T-helper 1 cell (primary cell): ENCODE results near the gene GRIPAP1.
A peak's percentile ranks its signal among the peaks of the same experiment; 100 is the strongest.
"Not testable (repeated sequence)": the region's sequence is repeated elsewhere in the genome, so short reads cannot be mapped to it uniquely, and the experiment has no call there.

ENCODE experiments used
- DNase-seq, 5 donors: peaks; one replicate each; pipeline ENCODE4 v3.0.0-alpha.2; 2012 to 2020

GRIPAP1 gene

DNA sequence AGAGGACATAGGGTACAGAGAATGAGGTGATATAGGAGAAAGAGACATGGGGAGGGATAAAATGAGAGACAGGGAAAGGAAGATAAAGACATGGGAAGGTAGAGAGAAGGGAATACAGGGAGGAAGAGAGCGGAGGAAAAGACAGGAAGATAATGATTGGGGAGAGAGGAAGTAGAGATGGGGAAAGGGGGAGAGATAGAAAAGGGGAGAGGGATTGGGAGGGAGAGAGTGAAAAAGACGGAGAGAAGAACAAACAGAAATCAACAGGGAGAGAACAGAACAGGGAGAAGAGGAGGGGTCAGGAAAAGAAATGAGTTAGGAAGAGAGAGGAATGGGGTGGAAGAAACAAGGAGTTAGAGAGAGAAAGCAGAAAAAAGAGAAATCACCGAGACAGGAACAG is 4.6 kb downstream of the GRIPAP1 start:
- no peak for DNase-seq

DNA sequence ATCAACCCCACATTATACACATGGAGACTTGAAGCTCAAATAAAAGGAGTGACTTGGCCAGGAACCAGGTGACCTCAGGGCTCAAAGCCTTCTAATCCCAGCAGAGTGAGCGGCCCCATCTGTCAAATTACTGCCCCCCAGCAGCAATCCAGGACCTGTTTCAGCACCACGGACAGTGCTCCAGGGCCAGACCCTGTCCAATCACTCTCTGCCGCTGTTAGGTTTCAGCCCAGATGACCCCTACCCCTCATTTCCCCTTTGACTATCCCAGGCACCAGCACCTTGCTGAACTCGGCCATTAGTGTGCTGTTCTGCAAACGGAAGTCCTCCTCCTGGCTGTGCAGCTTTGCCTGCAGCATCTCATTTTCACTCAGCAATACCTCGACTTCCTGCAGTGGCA is 5.1 kb downstream of the GRIPAP1 start:
- no peak for DNase-seq

DNA sequence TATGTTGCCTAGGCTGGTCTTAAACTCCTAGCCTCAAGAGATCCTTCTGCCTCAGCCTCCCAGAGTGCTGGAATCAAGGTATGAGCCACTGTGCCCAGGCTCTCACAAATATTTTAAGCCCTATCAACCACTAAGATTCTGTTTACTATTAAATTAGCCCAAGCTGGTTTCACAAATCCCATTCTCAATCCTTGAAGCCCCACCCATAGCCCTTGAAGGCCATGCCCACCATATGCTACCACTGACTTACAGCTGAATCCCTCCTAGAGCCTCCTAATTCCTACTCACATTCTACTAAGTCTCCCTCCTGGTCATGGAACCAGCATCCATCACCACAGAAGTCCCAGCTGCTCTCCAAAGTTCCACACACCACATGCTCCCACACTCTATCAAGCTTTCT is 9.7 kb downstream of the GRIPAP1 start:
- no peak for DNase-seq

DNA sequence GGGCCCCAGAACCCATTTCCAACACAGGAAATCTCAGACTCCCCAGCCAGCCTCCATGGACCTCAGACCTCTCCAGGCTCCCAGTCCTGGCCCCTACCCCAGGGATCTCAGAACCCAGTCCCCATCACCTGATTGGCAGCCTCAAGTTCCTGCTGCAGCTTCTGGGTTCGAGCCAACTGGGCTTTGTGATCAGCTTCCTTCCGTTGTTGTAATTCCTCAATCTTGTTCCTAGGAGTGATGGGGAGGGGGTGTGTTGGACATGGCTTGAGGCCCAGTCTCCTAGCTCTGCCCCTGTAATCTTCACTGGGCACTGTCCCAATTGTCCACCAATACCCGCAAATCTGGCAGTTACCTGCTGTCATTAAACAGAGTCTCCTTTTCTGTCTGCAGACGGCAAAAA is 12.6 kb downstream of the GRIPAP1 start:
- DNase-seq, result no peak

DNA sequence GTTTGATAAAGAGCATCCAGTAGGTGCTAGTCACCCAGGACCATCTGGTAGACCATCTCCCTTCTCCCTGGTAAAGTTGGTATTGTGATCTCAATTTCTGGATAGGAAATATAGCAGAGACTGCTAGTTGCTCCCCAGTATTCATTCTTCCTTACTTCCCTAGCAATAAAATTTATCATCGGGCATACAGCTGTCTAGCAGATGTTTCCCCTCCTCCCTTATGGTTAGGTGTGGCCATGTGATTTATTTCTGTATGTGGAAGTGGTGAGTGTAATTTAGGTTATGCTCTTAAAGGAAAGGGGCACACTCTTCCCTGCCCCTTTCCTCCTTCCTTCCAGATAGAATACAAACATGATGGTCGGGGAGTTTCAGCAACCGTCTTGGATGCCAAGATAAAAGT is 18.2 kb downstream of the GRIPAP1 start:
- no peak for DNase-seq

DNA sequence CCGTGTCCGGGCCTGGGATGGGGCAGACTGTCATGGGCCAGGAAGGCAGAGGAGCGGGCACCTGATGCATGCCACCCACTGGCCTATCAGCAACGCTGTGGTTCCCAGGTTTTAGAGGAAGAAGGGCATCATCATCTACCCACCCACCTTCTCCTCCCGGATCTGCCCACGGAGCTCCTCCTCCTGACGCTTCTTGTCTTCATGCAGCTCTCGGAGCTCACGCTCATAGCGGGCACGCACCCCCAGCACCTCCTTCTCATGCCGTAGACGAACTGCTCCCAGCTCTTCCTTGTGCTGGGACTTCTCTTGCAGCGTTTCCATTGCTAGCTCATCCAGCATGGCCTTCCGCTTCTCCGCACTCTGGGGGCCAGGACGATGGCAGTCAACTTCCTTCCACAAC is 19.0 kb downstream of the GRIPAP1 start:
- no peak for DNase-seq

DNA sequence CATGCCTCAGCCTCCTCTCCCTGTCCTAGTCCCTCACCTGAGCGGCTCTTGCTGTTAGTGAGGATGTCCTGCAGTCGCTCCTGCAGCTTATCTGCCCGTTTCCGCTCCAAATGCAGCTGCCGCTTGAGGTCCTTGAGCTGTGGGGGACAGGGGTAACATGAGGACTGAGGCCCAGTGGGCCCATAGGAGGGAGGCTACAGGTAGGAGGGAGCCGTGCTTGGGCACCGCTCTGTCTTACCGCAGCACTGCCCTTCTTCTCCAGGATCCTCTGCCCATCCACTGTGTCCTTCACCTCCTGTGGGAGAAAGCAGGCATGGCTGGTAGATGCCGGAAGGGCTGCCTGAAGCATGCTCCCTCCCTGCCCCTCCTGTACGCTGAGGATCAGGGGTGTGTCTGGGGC is 20.9 kb downstream of the GRIPAP1 start:
- DNase-seq, result no peak

- not testable (repeated sequence) for DNase-seq
These were observed 21.7 kb downstream of the GRIPAP1 start for GRCh38 chrX:48980341-48980740.

DNA sequence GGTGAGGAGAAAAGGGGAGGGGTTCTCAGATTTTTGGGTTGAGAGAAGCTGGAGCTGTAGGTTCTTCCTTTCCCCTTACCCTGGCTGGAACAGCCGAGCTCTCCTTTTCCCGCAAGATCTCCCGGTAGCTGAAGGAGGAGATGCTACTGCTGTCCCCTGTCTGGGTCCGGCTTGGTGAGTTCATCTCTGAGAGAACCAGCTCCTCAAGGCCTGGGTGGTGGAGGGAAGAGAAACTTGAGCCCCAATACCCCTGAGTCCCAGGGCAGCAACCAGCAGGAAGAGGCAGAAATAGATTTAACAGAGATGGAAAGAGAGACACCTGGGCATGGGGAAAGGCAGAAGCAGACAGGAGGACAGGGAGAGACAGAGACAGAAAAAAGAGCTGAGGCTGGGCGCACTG is 23.8 kb downstream of the GRIPAP1 start:
- no peak for DNase-seq

- no peak for DNase-seq
These were observed 26.0 kb downstream of the GRIPAP1 start for GRCh38 chrX:48976086-48976485.

GRCh38 chrX:48975541-48975940 is 26.5 kb downstream of the GRIPAP1 start:
- no peak for DNase-seq

- DNase-seq, result no peak
These were observed 27.0 kb downstream of the GRIPAP1 start for GRCh38 chrX:48975041-48975440.

GRCh38 chrX:48974574-48974973 is 27.5 kb downstream of the GRIPAP1 start:
- no peak for DNase-seq

GRCh38 chrX:48974033-48974432 is 28.0 kb downstream of the GRIPAP1 start:
- DNase-seq, result no peak

GRCh38 chrX:48972220-48973164 is 29.6 kb downstream of the GRIPAP1 start:
- DNase-seq, result peak in 2 of 5 donors; percentile 11 to 15

DNA sequence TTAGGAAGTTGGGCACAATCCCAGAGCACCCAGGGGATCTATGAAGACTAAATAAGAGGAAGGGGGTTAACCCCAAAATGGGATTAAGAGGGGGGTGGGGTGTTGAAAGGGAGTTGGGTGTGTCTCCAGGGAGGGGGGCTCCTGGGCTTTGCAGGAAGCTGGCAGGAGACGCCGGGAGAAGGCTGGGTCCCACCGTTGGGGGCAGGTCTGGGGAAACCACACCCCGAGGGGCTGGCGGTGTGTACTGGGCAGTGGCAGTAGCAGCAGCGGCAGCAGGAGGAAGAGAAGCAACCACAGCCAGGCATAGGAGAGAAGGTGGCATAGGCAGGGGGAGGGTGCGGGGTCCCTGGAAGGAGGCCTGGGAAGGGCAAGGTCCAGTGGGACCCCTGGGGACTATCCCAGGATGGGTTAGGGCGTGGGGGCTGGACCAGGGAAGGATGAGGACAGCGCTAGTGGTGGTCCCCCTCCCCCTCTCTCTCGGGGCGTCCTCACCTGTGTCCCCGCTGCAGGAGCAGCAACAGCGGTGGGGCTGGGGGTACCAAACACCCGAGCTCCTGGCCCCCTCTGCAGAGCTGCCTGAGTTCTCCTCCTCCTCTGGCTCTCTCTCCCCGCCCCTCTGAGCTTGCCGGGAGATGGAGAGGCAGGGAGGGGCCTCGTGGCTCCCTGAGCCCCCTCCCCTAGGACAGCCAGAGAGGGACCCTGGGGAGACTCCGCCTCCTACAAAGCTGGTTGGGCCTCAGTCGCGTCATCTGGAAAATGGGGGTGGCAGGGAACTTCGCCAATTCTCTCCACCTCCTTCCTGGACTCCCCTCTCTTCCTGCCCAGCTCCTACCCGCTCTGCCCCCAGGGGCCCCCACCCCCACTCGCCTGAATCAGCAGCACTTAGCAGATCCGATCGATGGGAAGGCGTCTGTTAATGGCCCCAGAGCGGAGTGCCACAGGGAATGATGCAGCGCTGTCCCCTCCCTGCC is 30.5 kb downstream of the GRIPAP1 start, which contains the start of gene KCND1:
Gene KCND1, minus strand, starts transcription at position 596 of the 971 bp plus-strand sequence. CDS start 1,573 bp downstream, outside the sequence.
- no peak for DNase-seq

DNA sequence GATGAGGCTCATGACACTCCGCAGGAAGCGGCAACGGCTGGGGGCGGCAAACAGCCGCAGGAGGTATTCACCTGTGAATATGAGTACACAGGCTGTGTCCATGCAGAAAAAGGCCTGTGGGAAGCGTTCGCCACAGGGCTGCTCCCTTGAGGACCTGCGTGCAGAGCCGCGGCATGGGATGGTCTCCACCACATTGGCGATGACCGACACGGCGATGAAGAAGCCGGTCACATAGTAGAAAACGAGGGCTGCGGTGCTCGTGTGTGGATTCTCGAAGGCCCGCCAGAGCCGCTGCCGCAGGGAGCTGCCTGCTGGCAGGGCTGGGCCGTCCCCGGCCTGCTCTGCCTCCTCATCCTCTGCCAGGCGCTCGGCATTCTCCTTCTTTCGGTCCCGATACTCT is 32.6 kb downstream of the GRIPAP1 start:
- no peak for DNase-seq

DNA sequence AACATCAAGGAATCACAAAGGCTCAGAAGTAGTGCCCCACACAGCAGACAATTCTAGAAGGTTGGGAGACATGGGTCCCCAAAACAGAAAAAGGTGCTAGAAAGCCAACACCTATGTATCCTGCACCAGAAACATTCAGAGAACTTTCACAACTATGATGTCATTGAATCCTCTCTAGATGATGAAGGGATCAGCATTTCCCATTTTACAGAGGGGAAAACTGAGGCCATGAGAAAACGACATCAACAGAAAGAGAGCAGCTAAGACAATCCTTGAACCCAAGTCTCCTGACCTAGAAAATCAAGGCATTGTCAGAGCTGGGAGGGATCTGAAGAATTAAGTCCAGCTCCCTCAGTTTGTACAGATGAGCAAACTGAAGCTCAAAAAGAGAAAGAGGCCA is 33.7 kb downstream of the GRIPAP1 start:
- DNase-seq, result no peak

GRCh38 chrX:48966796-48967579 is 35.1 kb downstream of the GRIPAP1 start:
- no peak for DNase-seq

GRCh38 chrX:48965959-48966358 is 36.1 kb downstream of the GRIPAP1 start:
- no peak for DNase-seq

GRCh38 chrX:48961585-48962091 is 40.4 kb downstream of the GRIPAP1 start:
- DNase-seq, result no peak

GRCh38 chrX:48960291-48960690 is 41.8 kb downstream of the GRIPAP1 start:
- DNase-seq, result no peak
